Omental fat pad (tissue), 4 donors: ENCODE data around the gene NDUFB7. TPM values are rescaled to one million over a fixed set of nuclear protein-coding genes. Genes with fewer than 3 reads are reported as not detected.
A peak's percentile ranks its signal among the peaks of the same experiment; 100 is the strongest.

Source experiments
- ATAC-seq: fragments of 150-250 bp; one replicate; pipeline ENCODE4 v1.9.1; 2016; ENCODE audit warnings: mild to moderate bottlenecking, moderate library complexity; ENCODE audit not compliant: low FRiP score
- DNase-seq: peaks from one replicate; pipeline ENCODE4 v3.0.0-alpha.2; 2019; ENCODE audit warnings: low spot score
- CTCF ChIP-seq, 3 donors: fragments of 450-650 bp; IDR thresholded peaks; one replicate each; pipeline ENCODE4 v1.5.1; 2016 to 2017; ENCODE audit warnings: antibody characterized with exemption in 3 of 3, mild to moderate bottlenecking in 3 of 3, moderate library complexity in 2 of 3
- total RNA-seq, 4 donors: library from RNA; depleted of rRNA; stranded (reverse); fragments of >200 nt; gene quantifications; one replicate each; pipeline ENCODE4 v1.1.0, GENCODE V29; 2016

The NDUFB7 gene
- total RNA-seq, 4 donors from 2014 or later: 194 to 357 (median 322) TPM

- DNase-seq (no peak), ATAC-seq (no peak)
- no peak for TF ChIP-seq CTCF (IDR thresholded peaks at IDR 0.05)
These were observed 45.4 kb downstream of the NDUFB7 start for GRCh38 chr19:14526423-14526822.

- DNase-seq (no peak), ATAC-seq (no peak)
- TF ChIP-seq CTCF (IDR thresholded peaks at IDR 0.05): no peak
These were observed 46.1 kb downstream of the NDUFB7 start for GRCh38 chr19:14525729-14526128.

- no peak for TF ChIP-seq CTCF (IDR thresholded peaks at IDR 0.05)
- ATAC-seq: no peak
- no peak for DNase-seq
These were observed 51.3 kb downstream of the NDUFB7 start for GRCh38 chr19:14520543-14520942.

GRCh38 chr19:14519860-14520407, 51.9 kb downstream of the NDUFB7 start:
- TF ChIP-seq CTCF (IDR thresholded peaks at IDR 0.05): no peak
- DNase-seq: no peak
- ATAC-seq: no peak

- DNase-seq: no peak
- TF ChIP-seq CTCF (IDR thresholded peaks at IDR 0.05): no peak
- no peak for ATAC-seq
These were observed 52.5 kb downstream of the NDUFB7 start for GRCh38 chr19:14519245-14519859.

- peak; percentile 80 for ATAC-seq
- no peak for DNase-seq
- no peak for TF ChIP-seq CTCF (IDR thresholded peaks at IDR 0.05)
These were observed 53.9 kb downstream of the NDUFB7 start, which contains the start of gene DNAJB1 for GRCh38 chr19:14517840-14518505. Gene DNAJB1 (minus strand): TSS chr19:14518397. CDS start chr19:14518349, 48 bp downstream.

- no peak for TF ChIP-seq CTCF (IDR thresholded peaks at IDR 0.05)
- ATAC-seq (no peak), DNase-seq (no peak)
These were observed 54.4 kb downstream of the NDUFB7 start for GRCh38 chr19:14517446-14517839.
